Measurements from ENCODE around the gene CPT1A.

CPT1A gene

GRCh38 chr11:68722143-68722542, 119.6 kb downstream of the CPT1A start:
- H3K4me1 ChIP-seq (ENCODE audit: low read depth, poor library complexity, severe bottlenecking): no peaks in the 10 kb centered on the region
- no peak overlapping the region for H3K4me2 ChIP-seq
- no peak for TF ChIP-seq CTCF (conservative IDR thresholded peaks at IDR 0.05; ENCODE audit: low read depth, low read length)
- no peak overlapping the region for H3K9ac ChIP-seq
- no peaks in the 10 kb centered on the region for H3K36me3 ChIP-seq (ENCODE audit: insufficient read depth)
- H3K4me3 ChIP-seq (IDR thresholded peaks at IDR 0.05; ENCODE audit: insufficient read depth, low read depth, low read length): no peak overlapping the region
- H4K20me1 ChIP-seq (ENCODE audit: insufficient read depth): no peaks in the 10 kb centered on the region
- H3K27me3 ChIP-seq (ENCODE audit: insufficient read depth, low read depth): no peaks in the 10 kb centered on the region
- H3K27ac ChIP-seq: no peak overlapping the region
- no peaks in the 10 kb centered on the region for H3K79me2 ChIP-seq (ENCODE audit: insufficient read depth, low read depth)
- H2AFZ ChIP-seq (ENCODE audit: low read depth): no peak overlapping the region

GRCh38 chr11:68721075-68721474, 120.6 kb downstream of the CPT1A start:
- Histone ChIP-seq H3K36me3 (ENCODE audit: insufficient read depth) (no peaks in the 10 kb centered on the region), H3K4me1 (ENCODE audit: low read depth, poor library complexity, severe bottlenecking) (no peaks in the 10 kb centered on the region), H3K27ac (no peak overlapping the region), H2AFZ (ENCODE audit: low read depth) (no peak overlapping the region), H3K79me2 (ENCODE audit: insufficient read depth, low read depth) (no peaks in the 10 kb centered on the region), H4K20me1 (ENCODE audit: insufficient read depth) (no peaks in the 10 kb centered on the region), H3K4me2 (no peak overlapping the region), H3K9ac (no peak overlapping the region), H3K4me3 (IDR thresholded peaks at IDR 0.05; ENCODE audit: insufficient read depth, low read depth, low read length) (no peak overlapping the region), H3K27me3 (ENCODE audit: insufficient read depth, low read depth) (no peaks in the 10 kb centered on the region)
- TF ChIP-seq CTCF (conservative IDR thresholded peaks at IDR 0.05; ENCODE audit: low read depth, low read length): no peak

- TF ChIP-seq CTCF (conservative IDR thresholded peaks at IDR 0.05; ENCODE audit: low read depth, low read length): no peak
- no peaks in the 10 kb centered on the region for H3K27me3 ChIP-seq (ENCODE audit: insufficient read depth, low read depth)
Measured at GRCh38 chr11:68715456-68716122, 126.1 kb downstream of the CPT1A start.

GRCh38 chr11:68714060-68714856, 127.5 kb downstream of the CPT1A start:
- H3K27ac ChIP-seq: no peak overlapping the region
- no peak for TF ChIP-seq CTCF (conservative IDR thresholded peaks at IDR 0.05; ENCODE audit: low read depth, low read length)
- no peak overlapping the region for H3K4me3 ChIP-seq (IDR thresholded peaks at IDR 0.05; ENCODE audit: insufficient read depth, low read depth, low read length)
- no peak overlapping the region for H3K9ac ChIP-seq
- no peak overlapping the region for H2AFZ ChIP-seq (ENCODE audit: low read depth)
- H4K20me1 ChIP-seq (ENCODE audit: insufficient read depth): no peaks in the 10 kb centered on the region
- H3K4me2 ChIP-seq: no peak overlapping the region
- H3K27me3 ChIP-seq (ENCODE audit: insufficient read depth, low read depth): no peaks in the 10 kb centered on the region; the same call in 1 of the 2 replicates
- H3K4me1 ChIP-seq (ENCODE audit: low read depth, poor library complexity, severe bottlenecking): no peaks in the 10 kb centered on the region
- H3K36me3 ChIP-seq (ENCODE audit: insufficient read depth): no peaks in the 10 kb centered on the region
- H3K79me2 ChIP-seq (ENCODE audit: insufficient read depth, low read depth): no peaks in the 10 kb centered on the region

More at GRCh38 chr11:68715456-68716122, 126.1 kb downstream of the CPT1A start:
- H3K4me2 ChIP-seq: no peak overlapping the region
- H3K27ac ChIP-seq: no peak overlapping the region
- H3K4me3 ChIP-seq (IDR thresholded peaks at IDR 0.05; ENCODE audit: insufficient read depth, low read depth, low read length): no peak overlapping the region
- H3K36me3 ChIP-seq (ENCODE audit: insufficient read depth): no peaks in the 10 kb centered on the region
- no peaks in the 10 kb centered on the region for H3K79me2 ChIP-seq (ENCODE audit: insufficient read depth, low read depth)
- H4K20me1 ChIP-seq (ENCODE audit: insufficient read depth): no peaks in the 10 kb centered on the region
- no peak overlapping the region for H3K9ac ChIP-seq
- no peak overlapping the region for H2AFZ ChIP-seq (ENCODE audit: low read depth)
- H3K4me1 ChIP-seq (ENCODE audit: low read depth, poor library complexity, severe bottlenecking): no peaks in the 10 kb centered on the region
